Measurements from ENCODE around the gene NUP85. TPM values are rescaled to one million over a fixed set of nuclear protein-coding genes. Genes with fewer than 3 reads are reported as not detected.

Gene NUP85
- polyA plus RNA-seq, 1 of the 3 experiments (the other 2 are of a cell fraction), result 80.5 TPM

GRCh38 chr17:75191584-75191983 is 13.9 kb upstream of the NUP85 start:
- CTCF ChIA-PET, result interaction anchor here (0.7 to 6.1 kb wide), 4 partner anchors 9 to 269 kb away, joined by 3 to 50 read pairs (median 7); partner anchors contain the start of gene USH1G
- H3K36me3 ChIP-seq (replicated peaks in 1 of 2; ENCODE audit: control insufficient read depth in 1 of 2, insufficient read depth in 2 of 2, low read length in 1 of 2), result no peaks in the 10 kb centered on the region
- no peak overlapping the region for H3K4me2 ChIP-seq
- TF ChIP-seq MXI1 (IDR thresholded peaks at IDR 0.05; ENCODE audit: low read depth, low read length) (no peak), RCOR1 (IDR thresholded peaks at IDR 0.05; ENCODE audit: low read length) (no peak)
- TF ChIP-seq, protein P1, sequence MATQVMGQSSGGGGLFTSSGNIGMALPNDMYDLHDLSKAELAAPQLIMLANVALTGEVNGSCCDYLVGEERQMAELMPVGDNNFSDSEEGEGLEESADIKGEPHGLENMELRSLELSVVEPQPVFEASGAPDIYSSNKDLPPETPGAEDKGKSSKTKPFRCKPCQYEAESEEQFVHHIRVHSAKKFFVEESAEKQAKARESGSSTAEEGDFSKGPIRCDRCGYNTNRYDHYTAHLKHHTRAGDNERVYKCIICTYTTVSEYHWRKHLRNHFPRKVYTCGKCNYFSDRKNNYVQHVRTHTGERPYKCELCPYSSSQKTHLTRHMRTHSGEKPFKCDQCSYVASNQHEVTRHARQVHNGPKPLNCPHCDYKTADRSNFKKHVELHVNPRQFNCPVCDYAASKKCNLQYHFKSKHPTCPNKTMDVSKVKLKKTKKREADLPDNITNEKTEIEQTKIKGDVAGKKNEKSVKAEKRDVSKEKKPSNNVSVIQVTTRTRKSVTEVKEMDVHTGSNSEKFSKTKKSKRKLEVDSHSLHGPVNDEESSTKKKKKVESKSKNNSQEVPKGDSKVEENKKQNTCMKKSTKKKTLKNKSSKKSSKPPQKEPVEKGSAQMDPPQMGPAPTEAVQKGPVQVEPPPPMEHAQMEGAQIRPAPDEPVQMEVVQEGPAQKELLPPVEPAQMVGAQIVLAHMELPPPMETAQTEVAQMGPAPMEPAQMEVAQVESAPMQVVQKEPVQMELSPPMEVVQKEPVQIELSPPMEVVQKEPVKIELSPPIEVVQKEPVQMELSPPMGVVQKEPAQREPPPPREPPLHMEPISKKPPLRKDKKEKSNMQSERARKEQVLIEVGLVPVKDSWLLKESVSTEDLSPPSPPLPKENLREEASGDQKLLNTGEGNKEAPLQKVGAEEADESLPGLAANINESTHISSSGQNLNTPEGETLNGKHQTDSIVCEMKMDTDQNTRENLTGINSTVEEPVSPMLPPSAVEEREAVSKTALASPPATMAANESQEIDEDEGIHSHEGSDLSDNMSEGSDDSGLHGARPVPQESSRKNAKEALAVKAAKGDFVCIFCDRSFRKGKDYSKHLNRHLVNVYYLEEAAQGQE (IDR thresholded peaks at IDR 0.05; ENCODE audit: low read depth, low read length), result no peak
- WGBS (ENCODE audit: low lambda C conversion rate), result 94% methylated on average over 4 of the region's 4 CpGs
- DNase-seq, result no peak
- H3K27me3 ChIP-seq (ENCODE audit: insufficient read depth), result no peaks in the 10 kb centered on the region
- H4K20me1 ChIP-seq (ENCODE audit: insufficient read depth), result no peaks in the 10 kb centered on the region
- H3K9ac ChIP-seq, result no peak overlapping the region
- no peaks in the 10 kb centered on the region; a peak in 1 of 4 replicates for H3K4me1 ChIP-seq (ENCODE audit: control insufficient read depth in 1 of 2, insufficient read depth in 2 of 2, low read depth in 1 of 2, low read length in 1 of 2)
- no peaks in the 10 kb centered on the region for H3K79me2 ChIP-seq (ENCODE audit: insufficient read depth)
- H3K4me3 ChIP-seq (ENCODE audit: low read depth in 2 of 2, low read length in 1 of 2), result no peak overlapping the region
- no peaks in the 10 kb centered on the region for H3K9me2 ChIP-seq
- no peaks in the 10 kb centered on the region for H3K9me3 ChIP-seq
- no peak overlapping the region for H2AFZ ChIP-seq (ENCODE audit: low read depth)
- no peak overlapping the region for H3K27ac ChIP-seq (ENCODE audit: low read depth in 2 of 2, low read length in 1 of 2)
- POLR2A ChIA-PET, result no interaction called here
- no peaks in the 10 kb centered on the region for H3F3A ChIP-seq (replicated peaks; ENCODE audit: insufficient read depth)

DNA sequence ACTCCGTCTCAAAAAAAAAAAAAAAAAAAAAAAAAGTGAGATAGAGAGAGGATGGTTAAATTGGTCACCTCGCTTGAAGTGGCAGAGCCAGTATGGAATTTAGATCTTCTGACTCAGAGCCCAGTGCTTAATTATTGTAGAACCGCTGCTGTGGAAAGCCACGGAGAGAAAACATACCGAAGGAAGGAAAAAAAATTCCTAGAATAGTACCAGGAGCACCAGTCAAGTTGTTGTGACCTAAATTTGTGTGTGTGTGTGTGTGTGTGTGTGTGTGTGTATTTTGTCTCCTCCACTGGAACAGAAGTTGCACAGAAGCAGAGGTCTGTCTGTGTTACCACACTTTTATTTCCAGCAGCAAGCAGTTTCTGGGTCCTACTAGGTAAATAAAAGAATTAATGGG is 10.6 kb upstream of the NUP85 start:
- no peaks in the 10 kb centered on the region for H3K4me1 ChIP-seq (ENCODE audit: control insufficient read depth in 1 of 2, insufficient read depth in 2 of 2, low read depth in 1 of 2, low read length in 1 of 2)
- no peaks in the 10 kb centered on the region for H3K9me2 ChIP-seq
- H3K27me3 ChIP-seq (ENCODE audit: insufficient read depth), result no peaks in the 10 kb centered on the region
- TF ChIP-seq, protein P2, sequence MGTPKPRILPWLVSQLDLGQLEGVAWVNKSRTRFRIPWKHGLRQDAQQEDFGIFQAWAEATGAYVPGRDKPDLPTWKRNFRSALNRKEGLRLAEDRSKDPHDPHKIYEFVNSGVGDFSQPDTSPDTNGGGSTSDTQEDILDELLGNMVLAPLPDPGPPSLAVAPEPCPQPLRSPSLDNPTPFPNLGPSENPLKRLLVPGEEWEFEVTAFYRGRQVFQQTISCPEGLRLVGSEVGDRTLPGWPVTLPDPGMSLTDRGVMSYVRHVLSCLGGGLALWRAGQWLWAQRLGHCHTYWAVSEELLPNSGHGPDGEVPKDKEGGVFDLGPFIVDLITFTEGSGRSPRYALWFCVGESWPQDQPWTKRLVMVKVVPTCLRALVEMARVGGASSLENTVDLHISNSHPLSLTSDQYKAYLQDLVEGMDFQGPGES (IDR thresholded peaks at IDR 0.05; ENCODE audit: low read depth, low read length), result no peak
- TF ChIP-seq TCF12 (IDR thresholded peaks at IDR 0.05) (no peak), SMC3 (IDR thresholded peaks at IDR 0.05; ENCODE audit: low read depth, low read length) (no peak), TEAD4 (IDR thresholded peaks at IDR 0.05; ENCODE audit: borderline replicate concordance, insufficient read depth) (no peak), NFIC (IDR thresholded peaks at IDR 0.05; ENCODE audit: borderline replicate concordance) (no peak)
- no peaks in the 10 kb centered on the region for H3K36me3 ChIP-seq (replicated peaks in 1 of 2; ENCODE audit: control insufficient read depth in 1 of 2, insufficient read depth in 2 of 2, low read length in 1 of 2)
- H3F3A ChIP-seq (replicated peaks; ENCODE audit: insufficient read depth), result no peaks in the 10 kb centered on the region
- H3K9me3 ChIP-seq, result no peaks in the 10 kb centered on the region
- H3K4me2 ChIP-seq, result no peak overlapping the region
- H3K9ac ChIP-seq, result no peak overlapping the region
- DNase-seq, result no peak
- no peak overlapping the region for H3K4me3 ChIP-seq (ENCODE audit: low read depth in 2 of 2, low read length in 1 of 2)
- POLR2A ChIA-PET, result no interaction called here
- H4K20me1 ChIP-seq (ENCODE audit: insufficient read depth), result no peaks in the 10 kb centered on the region
- no peak overlapping the region for H3K27ac ChIP-seq (ENCODE audit: low read depth in 2 of 2, low read length in 1 of 2)
- no peaks in the 10 kb centered on the region for H3K79me2 ChIP-seq (ENCODE audit: insufficient read depth)
- no peak overlapping the region for H2AFZ ChIP-seq (ENCODE audit: low read depth)
- WGBS (ENCODE audit: low lambda C conversion rate), result 73% methylated on average over 4 of the region's 5 CpGs
- CTCF ChIA-PET, result no interaction called here

All from SK-N-SH (cell line).